ENCODE measurements around the gene LGR6.

DNA sequence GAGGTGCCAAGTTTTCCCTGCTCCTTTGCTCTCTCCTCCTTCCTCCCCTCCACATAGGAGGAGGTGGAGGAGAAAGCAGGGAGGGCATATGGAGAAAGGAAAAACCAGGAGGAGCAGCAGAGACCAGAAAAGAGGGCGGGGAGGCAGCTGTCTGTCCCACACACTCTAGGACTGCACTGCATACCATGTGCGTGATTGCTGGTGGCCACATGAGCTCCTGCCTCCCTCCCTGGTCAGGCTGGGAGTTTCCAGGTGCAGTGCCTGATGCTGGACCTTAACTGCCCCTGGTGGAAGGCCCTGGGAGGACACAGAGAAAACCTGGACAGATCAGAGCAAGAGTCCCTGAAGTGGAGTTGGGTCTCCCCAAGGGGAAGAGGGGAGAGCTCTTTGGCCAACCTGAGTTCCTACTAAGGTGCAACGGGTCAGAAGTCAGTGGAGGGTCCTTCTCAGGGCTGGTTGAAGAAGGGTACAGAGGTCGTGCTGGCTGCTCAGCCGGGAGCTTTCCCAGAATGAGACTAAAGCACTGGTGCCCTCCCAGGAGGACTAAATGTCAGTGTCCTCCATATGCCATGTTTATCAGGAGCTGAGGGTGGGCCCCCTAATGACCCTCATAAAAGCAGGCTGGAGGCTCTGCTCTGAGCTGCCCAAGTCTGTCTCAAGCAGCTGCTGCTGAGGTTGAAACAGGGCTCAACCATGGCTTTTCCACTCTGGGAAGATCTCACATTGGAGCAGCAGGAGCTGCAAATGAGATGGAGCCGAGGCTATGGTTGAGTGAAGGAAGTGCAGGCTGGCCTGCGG lies 3.5 kb upstream of the LGR6 start:
- no peak for TF ChIP-seq CTCF (IDR thresholded peaks at IDR 0.05; ENCODE audit: poor library complexity)
- no peak for TF ChIP-seq EZH2 (IDR thresholded peaks at IDR 0.05; ENCODE audit: borderline replicate concordance)
- no peak for TF ChIP-seq EZH2phosphoT487 (IDR thresholded peaks at IDR 0.05; ENCODE audit: low read depth, severe bottlenecking, unreplicated experiment)

All from hepatocyte (in vitro differentiated cells).